ENCODE measurements around the gene PLA2G12B.

Gene PLA2G12B

DNA sequence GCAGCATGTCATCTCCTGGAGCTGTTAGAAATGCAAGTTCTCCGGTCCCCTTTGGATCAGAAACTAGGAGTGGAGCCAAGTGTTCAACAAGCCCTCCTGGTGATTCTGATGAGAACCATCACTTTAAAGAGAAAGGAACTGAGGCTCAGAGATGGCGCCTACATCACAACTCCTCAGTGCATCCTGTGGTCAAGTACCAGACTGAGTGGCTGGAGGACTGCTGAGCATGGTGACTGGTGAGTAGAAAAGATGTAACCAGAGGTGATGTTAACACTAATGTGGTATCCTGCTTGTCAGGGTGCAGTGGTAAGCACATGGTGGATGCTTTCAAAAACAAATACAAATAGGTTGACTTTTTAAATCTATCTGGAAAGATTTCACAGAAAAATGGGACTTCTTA, 64.5 kb downstream of the PLA2G12B start:
- no peak for DNase-seq (ENCODE audit: low spot score)

DNA sequence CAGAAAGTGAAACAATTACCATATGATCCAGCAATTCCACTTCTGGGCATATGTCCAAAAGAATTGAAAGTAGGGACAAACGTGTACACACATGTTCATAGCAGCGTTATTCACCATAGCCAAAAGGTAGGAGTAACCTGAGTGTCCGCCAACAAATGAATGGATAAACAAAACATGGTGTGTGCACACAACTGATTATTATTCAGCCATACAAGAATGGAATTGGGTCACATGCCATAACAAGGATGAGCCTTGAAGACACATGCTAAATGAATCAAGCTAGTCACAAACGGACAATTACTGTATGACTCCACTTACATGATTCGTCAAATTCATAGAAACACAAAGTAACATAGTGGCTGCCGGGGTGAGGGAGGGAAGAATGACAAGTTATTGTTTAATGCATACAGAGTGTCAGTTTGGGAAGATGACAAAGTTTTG, 65.2 kb downstream of the PLA2G12B start:
- DNase-seq (ENCODE audit: low spot score), result no peak

DNA sequence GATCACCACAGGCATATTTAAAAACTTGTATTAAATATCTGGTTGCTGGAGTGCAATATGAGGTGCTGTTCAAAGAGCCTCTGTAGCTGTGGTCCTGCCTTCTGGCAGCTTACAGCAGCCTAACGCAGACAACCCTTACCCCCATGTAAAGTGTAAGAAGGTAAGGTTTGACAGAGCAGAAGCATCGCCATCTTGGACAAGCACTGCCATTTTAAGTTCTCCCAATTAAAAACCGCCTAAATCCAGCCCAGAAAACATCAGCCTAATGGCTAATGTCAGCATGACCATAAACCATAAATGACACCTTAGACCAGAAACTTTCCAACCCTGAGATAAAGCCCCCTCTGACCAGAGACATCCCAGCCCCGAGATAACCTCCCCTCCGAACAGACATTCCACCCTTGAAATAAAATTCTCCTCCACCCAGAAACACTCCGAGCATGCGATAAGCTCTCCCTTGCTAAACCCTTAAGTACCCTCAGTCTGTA, 66.4 kb downstream of the PLA2G12B start:
- DNase-seq (ENCODE audit: low spot score), result no peak

DNA sequence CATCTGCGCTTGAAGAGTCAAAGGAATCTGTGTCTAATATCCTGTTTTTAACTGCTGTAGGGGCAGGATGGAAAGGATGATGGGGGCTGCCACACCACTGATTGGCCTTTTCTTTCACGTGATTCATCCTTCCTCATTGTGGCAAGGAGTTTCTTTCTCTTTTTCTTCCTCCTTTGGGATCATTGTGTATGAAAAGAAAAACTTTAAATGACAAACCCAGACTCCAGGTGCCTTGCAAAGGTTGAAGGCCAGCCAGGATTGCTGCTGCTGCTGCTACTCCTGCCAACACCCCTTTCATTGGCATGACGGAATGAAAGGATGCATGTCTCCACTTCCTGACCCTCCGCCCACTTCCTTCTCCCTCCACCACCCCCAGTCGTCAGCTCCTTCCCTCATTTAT, 67.6 kb downstream of the PLA2G12B start:
- no peak for DNase-seq (ENCODE audit: low spot score)

DNA sequence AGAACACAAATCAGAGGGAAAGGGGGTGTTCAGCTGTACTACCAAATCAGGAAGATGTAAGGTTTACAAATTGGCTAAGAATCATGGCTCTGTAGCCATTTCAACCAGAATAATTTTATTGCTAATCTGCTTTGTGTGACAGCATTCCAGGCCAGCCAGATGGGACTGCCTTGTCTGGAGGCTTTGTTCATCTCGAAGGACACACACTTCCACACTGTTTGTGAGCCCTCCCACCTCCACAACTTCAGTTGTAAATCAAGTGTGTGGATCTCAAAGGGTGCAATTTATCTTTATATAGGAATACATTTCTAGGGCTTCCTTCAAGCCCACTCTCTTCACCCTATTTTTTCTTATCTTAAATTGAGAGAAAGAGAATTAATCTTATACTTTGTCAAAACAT, 68.0 kb downstream of the PLA2G12B start:
- DNase-seq (ENCODE audit: low spot score), result no peak

DNA sequence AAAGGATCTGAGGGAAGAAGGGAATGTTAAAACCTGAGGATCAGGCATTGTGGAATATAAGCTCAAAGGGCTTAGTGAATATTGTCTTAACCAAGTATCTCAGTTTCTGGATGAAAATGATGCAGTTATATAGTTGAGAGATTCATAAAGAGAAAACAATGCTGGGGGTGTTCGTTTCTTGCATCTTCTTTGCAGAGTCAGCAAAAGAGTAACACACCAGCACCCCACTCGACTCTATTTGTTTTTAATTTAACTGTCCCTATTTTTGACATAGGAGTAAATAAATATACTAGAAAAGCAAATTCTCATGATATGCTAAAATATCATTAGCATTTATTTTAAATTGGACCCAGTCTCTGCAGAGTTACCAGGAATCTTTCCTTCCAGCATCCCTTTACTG, 68.7 kb downstream of the PLA2G12B start:
- no peak for DNase-seq (ENCODE audit: low spot score)

Data from HuH-7.5 (cell line).